Esophagus muscularis mucosa (tissue), 3 donors: ENCODE measurements around the gene GTF2E1.

Experiments
- CTCF ChIP-seq, 3 experiments: fragments of 200-600 bp in 2 of 3; fragments of 450-650 bp in 1 of 3; sonication (generic) in 2 of 3; IDR thresholded peaks; one replicate each; pipeline ENCODE4 v1.5.1; 2017 to 2019; ENCODE audit warnings: antibody characterized with exemption in 3 of 3, mild to moderate bottlenecking in 2 of 3, moderate library complexity in 1 of 3
- EP300 ChIP-seq: sonication (generic); formaldehyde crosslinking; IDR thresholded peaks from one replicate; pipeline ENCODE4 v1.6.1; 2017; ENCODE audit warnings: antibody characterized with exemption

- no peak for TF ChIP-seq CTCF (IDR thresholded peaks at IDR 0.05)
- TF ChIP-seq EP300, result no peak
Observed at GRCh38 chr3:120699333-120699732, 43.2 kb upstream of the GTF2E1 start.
